Mesothelial cell of epicardium (in vitro differentiated cells): ENCODE results near the gene SSPN. TPM values are rescaled to one million over a fixed set of nuclear protein-coding genes. Genes with fewer than 3 reads are reported as not detected.

Experiments used
- DNase-seq, 2 experiments: peaks; one replicate each; pipeline ENCODE4 v3.0.0; 2021; ENCODE audit warnings: low spot score in 2 of 2; ENCODE audit not compliant: unreplicated experiment in 2 of 2
- H3K27ac Mint-ChIP-seq: 2 replicates; pipeline ENCODE4 v1.8.0; 2021; ENCODE audit warnings: mixed read lengths
- H3K27me3 Mint-ChIP-seq: 2 replicates; pipeline ENCODE4 v1.8.0; 2021; ENCODE audit warnings: low read depth, mixed read lengths
- H3K36me3 Mint-ChIP-seq: 2 replicates; pipeline ENCODE4 v1.8.0; 2021; ENCODE audit warnings: mixed read lengths
- H3K4me1 Mint-ChIP-seq: 2 replicates; pipeline ENCODE4 v1.8.0; 2021; ENCODE audit warnings: mixed read lengths
- H3K4me3 Mint-ChIP-seq: 2 replicates; pipeline ENCODE4 v1.8.0; 2021; ENCODE audit warnings: mild to moderate bottlenecking, moderate library complexity, mixed read lengths
- H3K9me3 Mint-ChIP-seq: 2 replicates; pipeline ENCODE4 v1.8.0; 2021; ENCODE audit warnings: mixed read lengths
- total RNA-seq: library from RNA; stranded (reverse); gene quantifications from 3 replicates; pipeline ENCODE4 v1.2.1, GENCODE V29; 2021
- TF ChIP-seq, protein P1 (sequence below): fragments of 200-600 bp; sonication (generic); IDR thresholded peaks from one replicate; pipeline ENCODE4 v1.5.0; 2021; ENCODE audit warnings: antibody characterized with exemption; ENCODE audit not compliant: unreplicated experiment

The SSPN gene
- total RNA-seq, 1 donor from 2014 or later = 19.4 TPM

DNA sequence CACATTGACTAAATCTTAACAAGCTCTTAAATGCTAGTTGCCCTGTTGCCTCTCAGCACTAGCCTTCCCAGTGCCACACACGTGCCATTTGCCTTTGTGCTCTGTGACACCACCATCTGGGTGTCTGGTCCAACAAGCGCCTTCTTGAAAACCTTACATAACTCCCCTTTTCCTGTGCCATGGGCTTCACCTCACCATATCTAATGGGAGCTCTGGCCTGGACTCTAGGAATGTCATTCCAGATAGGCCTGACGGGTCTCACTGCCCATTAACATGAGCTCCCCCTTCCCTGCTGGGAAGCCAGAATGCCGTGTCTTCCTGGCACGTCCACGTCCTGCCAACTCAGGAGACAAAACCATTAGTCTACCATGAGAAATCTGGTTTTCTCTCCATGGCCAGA is 24.4 kb downstream of the SSPN start:
- Mint-ChIP-seq H3K36me3 (peaks cover 4% of the 10 kb centered on the region), H3K4me1 (no peaks in the 10 kb centered on the region), H3K9me3 (peaks cover 5% of the 10 kb centered on the region), H3K4me3 (no peak overlapping the region), H3K27ac (no peak overlapping the region), H3K27me3 (peaks cover 11% of the 10 kb centered on the region)
- TF ChIP-seq, protein P1, sequence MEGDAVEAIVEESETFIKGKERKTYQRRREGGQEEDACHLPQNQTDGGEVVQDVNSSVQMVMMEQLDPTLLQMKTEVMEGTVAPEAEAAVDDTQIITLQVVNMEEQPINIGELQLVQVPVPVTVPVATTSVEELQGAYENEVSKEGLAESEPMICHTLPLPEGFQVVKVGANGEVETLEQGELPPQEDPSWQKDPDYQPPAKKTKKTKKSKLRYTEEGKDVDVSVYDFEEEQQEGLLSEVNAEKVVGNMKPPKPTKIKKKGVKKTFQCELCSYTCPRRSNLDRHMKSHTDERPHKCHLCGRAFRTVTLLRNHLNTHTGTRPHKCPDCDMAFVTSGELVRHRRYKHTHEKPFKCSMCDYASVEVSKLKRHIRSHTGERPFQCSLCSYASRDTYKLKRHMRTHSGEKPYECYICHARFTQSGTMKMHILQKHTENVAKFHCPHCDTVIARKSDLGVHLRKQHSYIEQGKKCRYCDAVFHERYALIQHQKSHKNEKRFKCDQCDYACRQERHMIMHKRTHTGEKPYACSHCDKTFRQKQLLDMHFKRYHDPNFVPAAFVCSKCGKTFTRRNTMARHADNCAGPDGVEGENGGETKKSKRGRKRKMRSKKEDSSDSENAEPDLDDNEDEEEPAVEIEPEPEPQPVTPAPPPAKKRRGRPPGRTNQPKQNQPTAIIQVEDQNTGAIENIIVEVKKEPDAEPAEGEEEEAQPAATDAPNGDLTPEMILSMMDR = no peak
- DNase-seq = no peak

DNA sequence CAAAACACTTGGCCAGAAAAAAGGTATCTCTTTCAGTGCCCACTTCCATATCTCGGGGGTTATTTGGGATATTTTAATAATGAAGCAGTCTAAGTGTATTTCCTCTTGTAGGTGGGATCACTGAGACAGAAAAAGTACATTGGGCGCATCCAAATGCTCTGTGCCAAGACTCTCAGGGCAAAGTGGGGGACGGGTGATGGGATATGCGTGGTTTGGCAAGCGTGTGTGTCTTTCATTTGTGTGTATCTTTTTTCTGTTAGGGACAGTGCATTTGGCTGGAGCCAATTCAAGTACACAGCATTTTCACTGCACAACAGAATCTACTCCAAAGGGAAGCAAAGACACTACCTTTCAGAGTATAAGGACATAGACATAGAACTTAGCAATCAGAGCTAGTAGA is 29.3 kb downstream of the SSPN start:
- peaks cover 22% of the 10 kb centered on the region for H3K4me1 Mint-ChIP-seq
- no peak overlapping the region for H3K27ac Mint-ChIP-seq
- no peak for DNase-seq
- peaks cover 23% of the 10 kb centered on the region for H3K27me3 Mint-ChIP-seq
- TF ChIP-seq, protein P1 = no peak
- no peaks in the 10 kb centered on the region for H3K36me3 Mint-ChIP-seq
- H3K4me3 Mint-ChIP-seq = no peak overlapping the region
- no peaks in the 10 kb centered on the region for H3K9me3 Mint-ChIP-seq

DNA sequence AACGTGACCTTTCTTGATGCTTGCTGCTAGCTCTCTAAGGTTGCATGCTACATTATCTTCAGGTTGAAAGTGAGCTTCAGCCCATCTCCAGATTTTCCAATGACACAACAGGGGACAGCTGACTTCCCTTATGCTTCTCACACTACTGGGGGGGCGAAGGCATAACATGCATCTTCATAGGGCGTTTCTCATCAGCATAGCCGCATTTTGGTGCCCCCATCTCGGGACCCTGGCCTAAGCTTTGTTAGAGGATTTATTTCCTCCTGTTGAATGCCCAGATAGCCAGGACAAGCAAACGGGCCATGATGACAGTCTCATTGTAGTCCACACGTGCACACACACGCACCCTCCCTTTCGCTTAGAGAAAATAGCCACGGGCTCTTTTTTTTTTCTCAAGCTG is 30.7 kb downstream of the SSPN start:
- TF ChIP-seq, protein P1 = no peak
- DNase-seq = no peak
- Mint-ChIP-seq H3K4me3 (peak overlapping the region; percentile 71), H3K9me3 (no peaks in the 10 kb centered on the region), H3K4me1 (peaks cover 22% of the 10 kb centered on the region), H3K27me3 (peaks cover 23% of the 10 kb centered on the region), H3K27ac (no peak overlapping the region), H3K36me3 (no peaks in the 10 kb centered on the region)

- TF ChIP-seq, protein P1 = no peak
- peak overlapping the region; percentile 71 for H3K4me3 Mint-ChIP-seq
- no peaks in the 10 kb centered on the region for H3K9me3 Mint-ChIP-seq
- peaks cover 24% of the 10 kb centered on the region for H3K4me1 Mint-ChIP-seq
- H3K27me3 Mint-ChIP-seq = peaks cover 23% of the 10 kb centered on the region
- peak overlapping the region; percentile 32 for H3K27ac Mint-ChIP-seq
- peak in 1 of 2 experiments; percentile 44 for DNase-seq
- no peaks in the 10 kb centered on the region for H3K36me3 Mint-ChIP-seq
Measured at GRCh38 chr12:26226629-26227360, 31.4 kb downstream of the SSPN start.

DNA sequence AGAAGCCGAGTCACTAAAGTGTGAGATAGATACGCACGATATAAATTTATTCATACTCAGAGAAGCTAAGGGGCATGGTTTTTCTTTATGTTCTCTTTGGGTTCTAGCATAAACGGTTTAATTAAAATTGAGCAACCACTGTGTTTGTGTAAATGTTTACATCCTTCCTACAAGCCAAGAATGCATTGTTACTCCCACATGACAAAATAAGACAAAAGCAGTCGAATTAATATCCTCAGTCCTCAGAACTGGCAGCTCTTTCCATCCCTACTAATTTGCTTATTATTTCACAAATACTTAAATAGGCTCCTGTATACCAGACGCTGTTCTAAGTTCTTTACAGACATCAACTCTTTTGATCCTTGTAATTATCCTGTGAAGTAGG is 32.0 kb downstream of the SSPN start:
- TF ChIP-seq, protein P1 = no peak
- peaks cover 23% of the 10 kb centered on the region for H3K27me3 Mint-ChIP-seq
- H3K36me3 Mint-ChIP-seq = no peaks in the 10 kb centered on the region
- peaks cover 24% of the 10 kb centered on the region for H3K4me1 Mint-ChIP-seq
- no peak for DNase-seq
- H3K4me3 Mint-ChIP-seq = peak overlapping the region; percentile 71
- H3K9me3 Mint-ChIP-seq = no peaks in the 10 kb centered on the region
- peak overlapping the region; percentile 32 for H3K27ac Mint-ChIP-seq
